HepG2 (cell line): ENCODE results near the gene CRLF1. TPM values are rescaled to one million over a fixed set of nuclear protein-coding genes. Genes with fewer than 3 reads are reported as not detected.

Experiments used
- BRCA1 ChIP-seq: sonication (generic); formaldehyde crosslinking; IDR thresholded peaks from 2 replicates; pipeline ENCODE4 v1.4.0; 2020; ENCODE audit warnings: missing genetic modification reagents
- ERF ChIP-seq: IDR thresholded peaks from 2 replicates; pipeline ENCODE4 v1.6.1; 2018; ENCODE audit warnings: missing biosample characterization, missing genetic modification reagents
- GTF2F1 ChIP-seq: fragments of 150-350 bp; IDR thresholded peaks from 2 replicates; pipeline ENCODE4 v1.6.1; 2014; ENCODE audit warnings: low read length
- HIVEP1 ChIP-seq: sonication (generic); formaldehyde crosslinking; IDR thresholded peaks from 2 replicates; pipeline ENCODE4 v1.4.0; 2020; ENCODE audit warnings: mild to moderate bottlenecking, missing genetic modification reagents
- HMG20A ChIP-seq: IDR thresholded peaks from 2 replicates; pipeline ENCODE4 v1.6.1; 2016; ENCODE audit warnings: borderline replicate concordance
- MBD4 ChIP-seq: IDR thresholded peaks from 2 replicates; pipeline ENCODE4 v1.6.1; 2012; ENCODE audit warnings: low read length, inconsistent platforms, borderline replicate concordance
- NBN ChIP-seq: fragments of 450-650 bp; conservative IDR thresholded peaks from 2 replicates; pipeline ENCODE4 v1.6.1; 2017
- NCOA2 ChIP-seq: sonication (generic); formaldehyde crosslinking; IDR thresholded peaks from 2 replicates; pipeline ENCODE4 v1.8.0; 2022; ENCODE audit warnings: inconsistent platforms
- PBX2 ChIP-seq: IDR thresholded peaks from 2 replicates; pipeline ENCODE4 v1.6.1; 2016; ENCODE audit warnings: control low read depth
- RAD51 ChIP-seq: fragments of 450-650 bp; IDR thresholded peaks from 2 replicates; pipeline ENCODE4 v1.6.1; 2016; ENCODE audit warnings: borderline replicate concordance
- SP4 ChIP-seq: sonication (generic); formaldehyde crosslinking; IDR thresholded peaks from 2 replicates; pipeline ENCODE4 v1.8.1; 2023; ENCODE audit warnings: mild to moderate bottlenecking, missing genetic modification reagents
- STAG1 ChIP-seq: sonication (generic); formaldehyde crosslinking; IDR thresholded peaks from 2 replicates; pipeline ENCODE4 v1.4.0; 2020; ENCODE audit warnings: missing genetic modification reagents
- TOPORS ChIP-seq: sonication (generic); formaldehyde crosslinking; IDR thresholded peaks from 2 replicates; pipeline ENCODE4 v1.8.0; 2023; ENCODE audit warnings: mild to moderate bottlenecking, missing genetic modification reagents
- ZBTB7B ChIP-seq: sonication (generic); formaldehyde crosslinking; IDR thresholded peaks from 2 replicates; pipeline ENCODE4 v1.4.0; 2020; ENCODE audit warnings: missing genetic modification reagents
- ZKSCAN1 ChIP-seq: fragments of 150-350 bp; IDR thresholded peaks from 2 replicates; pipeline ENCODE4 v1.6.1; 2014; ENCODE audit warnings: low read length
- ZNF10 ChIP-seq: sonication (generic); formaldehyde crosslinking; IDR thresholded peaks from 2 replicates; pipeline ENCODE4 v1.4.0; 2020; ENCODE audit warnings: mild to moderate bottlenecking, low read depth, missing genetic modification reagents, borderline replicate concordance
- ZNF17 ChIP-seq: sonication (generic); formaldehyde crosslinking; IDR thresholded peaks from 2 replicates; pipeline ENCODE4 v1.5.0; 2020; ENCODE audit warnings: mild to moderate bottlenecking, missing genetic modification reagents
- ZNF20 ChIP-seq: sonication (generic); formaldehyde crosslinking; IDR thresholded peaks from 2 replicates; pipeline ENCODE4 v1.4.0; 2020; ENCODE audit warnings: mild to moderate bottlenecking, moderate library complexity, missing genetic modification reagents
- ZNF24 ChIP-seq: fragments of 450-650 bp; IDR thresholded peaks from 2 replicates; pipeline ENCODE4 v1.6.1; 2017; ENCODE audit warnings: antibody characterized with exemption, mild to moderate bottlenecking
- ZNF253 ChIP-seq: sonication (generic); formaldehyde crosslinking; IDR thresholded peaks from 2 replicates; pipeline ENCODE4 v1.8.0; 2022; ENCODE audit warnings: mild to moderate bottlenecking, missing genetic modification reagents, borderline replicate concordance
- ZNF704 ChIP-seq: sonication (generic); formaldehyde crosslinking; IDR thresholded peaks from 2 replicates; pipeline ENCODE4 v1.8.1; 2023; ENCODE audit warnings: mild to moderate bottlenecking, inconsistent platforms, moderate library complexity, missing genetic modification reagents, borderline replicate concordance
- ZNF792 ChIP-seq: IDR thresholded peaks from 2 replicates; pipeline ENCODE4 v1.6.1; 2016
- ZSCAN31 ChIP-seq: sonication (generic); formaldehyde crosslinking; IDR thresholded peaks from 2 replicates; pipeline ENCODE4 v1.5.0; 2020; ENCODE audit warnings: low read depth, mild to moderate bottlenecking, missing genetic modification reagents
- polyA plus RNA-seq, 8 experiments: library from polyadenylated mRNA; depleted of rRNA in 3 of 8; stranded (reverse) in 7 of 8; unstranded in 1 of 8; fragments of >200 nt; fragmentation: Illumina TruSeq in 4 of 8; extraction: Trizol in 4 of 8; gene quantifications; 2 replicates each; pipeline versions ENCODE4 v1.2.1 to v1.2.3, GENCODE V29; 2011 to 2016; ENCODE audit warnings: low read depth in 4 of 8, missing spikeins in 1 of 8, mixed read lengths in 1 of 8; ENCODE audit not compliant: insufficient read depth in 1 of 8
- total RNA-seq, 5 experiments: library from RNA; depleted of rRNA; stranded (reverse); fragments of >200 nt; fragmentation: Illumina TruSeq; extraction: Trizol; gene quantifications; 2 replicates each; pipeline ENCODE4 v1.2.3, GENCODE V29; 2016; ENCODE audit warnings: low read depth in 1 of 5
- TF ChIP-seq, protein P1 (sequence below): sonication (generic); formaldehyde crosslinking; IDR thresholded peaks from 2 replicates; pipeline ENCODE4 v1.8.0; 2022; ENCODE audit warnings: missing genetic modification reagents, mild to moderate bottlenecking, moderate library complexity, borderline replicate concordance
- TF ChIP-seq, protein P2 (sequence below): sonication (generic); formaldehyde crosslinking; IDR thresholded peaks from 2 replicates; pipeline ENCODE4 v1.5.1; 2020; ENCODE audit warnings: missing genetic modification reagents, mild to moderate bottlenecking, borderline replicate concordance

Gene CRLF1
- total and polyA plus RNA-seq, 2 of the 13 experiments (the other 11 are each of a cell fraction or from before 2014, with no cell fraction given): 217 to 296 TPM

DNA sequence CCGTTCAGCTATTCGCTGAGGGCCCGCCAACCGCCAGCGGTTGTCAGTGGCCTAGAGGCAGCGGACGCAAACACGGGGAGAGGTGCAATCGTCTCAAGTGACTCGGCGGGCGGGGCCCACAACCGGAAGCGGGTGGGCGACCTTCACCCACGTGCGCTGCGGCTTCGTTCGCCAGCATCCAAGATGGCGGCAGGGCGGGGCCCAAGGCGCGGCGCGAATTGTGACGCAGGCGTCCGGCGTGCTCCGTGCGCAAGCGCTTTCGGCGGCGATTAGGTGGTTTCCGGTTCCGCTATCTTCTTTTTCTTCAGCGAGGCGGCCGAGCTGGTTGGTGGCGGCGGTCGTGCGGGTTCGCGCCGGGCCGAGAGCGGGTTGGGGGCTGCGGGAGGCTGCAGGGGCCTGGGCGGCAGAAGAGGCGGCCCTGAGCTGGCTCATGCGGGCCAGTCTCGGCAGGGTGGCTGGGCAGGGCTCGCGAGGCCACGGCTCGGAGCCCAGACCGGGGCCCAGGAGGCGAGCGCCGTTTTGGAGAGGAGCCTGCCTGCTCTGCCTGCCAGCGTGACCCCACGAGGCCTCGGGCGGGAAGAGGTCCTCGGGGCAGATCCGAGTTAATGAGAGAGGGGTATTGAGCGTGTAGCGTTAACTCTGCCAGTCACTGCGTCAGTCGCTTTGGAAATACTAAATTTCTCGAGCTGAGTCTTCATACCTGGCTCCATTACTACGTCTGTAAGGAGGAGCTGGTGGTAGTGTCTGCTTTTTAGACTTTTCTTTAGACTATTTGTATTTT is 34.8 kb downstream of the CRLF1 start, which contains the start of gene UBA52 (continued):
- TF ChIP-seq, protein P1, sequence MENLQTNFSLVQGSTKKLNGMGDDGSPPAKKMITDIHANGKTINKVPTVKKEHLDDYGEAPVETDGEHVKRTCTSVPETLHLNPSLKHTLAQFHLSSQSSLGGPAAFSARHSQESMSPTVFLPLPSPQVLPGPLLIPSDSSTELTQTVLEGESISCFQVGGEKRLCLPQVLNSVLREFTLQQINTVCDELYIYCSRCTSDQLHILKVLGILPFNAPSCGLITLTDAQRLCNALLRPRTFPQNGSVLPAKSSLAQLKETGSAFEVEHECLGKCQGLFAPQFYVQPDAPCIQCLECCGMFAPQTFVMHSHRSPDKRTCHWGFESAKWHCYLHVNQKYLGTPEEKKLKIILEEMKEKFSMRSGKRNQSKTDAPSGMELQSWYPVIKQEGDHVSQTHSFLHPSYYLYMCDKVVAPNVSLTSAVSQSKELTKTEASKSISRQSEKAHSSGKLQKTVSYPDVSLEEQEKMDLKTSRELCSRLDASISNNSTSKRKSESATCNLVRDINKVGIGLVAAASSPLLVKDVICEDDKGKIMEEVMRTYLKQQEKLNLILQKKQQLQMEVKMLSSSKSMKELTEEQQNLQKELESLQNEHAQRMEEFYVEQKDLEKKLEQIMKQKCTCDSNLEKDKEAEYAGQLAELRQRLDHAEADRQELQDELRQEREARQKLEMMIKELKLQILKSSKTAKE (CRISPR knock-in tag): no peak
- no peak for TF ChIP-seq NBN
- TF ChIP-seq ZNF24: no peak
- TF ChIP-seq BRCA1 (CRISPR knock-in tag): 0 out of 2 replicates have a peak, but pooled peaks have one; percentile 50
- TF ChIP-seq ZNF20 (CRISPR knock-in tag): no peak
- TF ChIP-seq ZNF792 (CRISPR knock-in tag): peak; percentile 88; the same call in 1 of the 2 replicates
- peak; percentile 64; the same call in 1 of the 2 replicates for TF ChIP-seq ZNF704
- TF ChIP-seq NCOA2 (CRISPR knock-in tag): peak; percentile 68; the same call in 1 of the 2 replicates
- TF ChIP-seq RAD51: peak; percentile 43; the same call in 1 of the 2 replicates
- TF ChIP-seq ZNF10 (CRISPR knock-in tag): no peak
- TF ChIP-seq, protein P2, sequence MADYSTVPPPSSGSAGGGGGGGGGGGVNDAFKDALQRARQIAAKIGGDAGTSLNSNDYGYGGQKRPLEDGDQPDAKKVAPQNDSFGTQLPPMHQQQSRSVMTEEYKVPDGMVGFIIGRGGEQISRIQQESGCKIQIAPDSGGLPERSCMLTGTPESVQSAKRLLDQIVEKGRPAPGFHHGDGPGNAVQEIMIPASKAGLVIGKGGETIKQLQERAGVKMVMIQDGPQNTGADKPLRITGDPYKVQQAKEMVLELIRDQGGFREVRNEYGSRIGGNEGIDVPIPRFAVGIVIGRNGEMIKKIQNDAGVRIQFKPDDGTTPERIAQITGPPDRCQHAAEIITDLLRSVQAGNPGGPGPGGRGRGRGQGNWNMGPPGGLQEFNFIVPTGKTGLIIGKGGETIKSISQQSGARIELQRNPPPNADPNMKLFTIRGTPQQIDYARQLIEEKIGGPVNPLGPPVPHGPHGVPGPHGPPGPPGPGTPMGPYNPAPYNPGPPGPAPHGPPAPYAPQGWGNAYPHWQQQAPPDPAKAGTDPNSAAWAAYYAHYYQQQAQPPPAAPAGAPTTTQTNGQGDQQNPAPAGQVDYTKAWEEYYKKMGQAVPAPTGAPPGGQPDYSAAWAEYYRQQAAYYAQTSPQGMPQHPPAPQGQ: no peak
- TF ChIP-seq HIVEP1 (CRISPR knock-in tag): no peak; the same call in 1 of the 2 replicates
- peak; percentile 94 for TF ChIP-seq ERF (CRISPR knock-in tag)
- TF ChIP-seq ZNF253: 0 out of 2 replicates have a peak, but pooled peaks have one; percentile 46
- no peak for TF ChIP-seq PBX2 (CRISPR knock-in tag)
- TF ChIP-seq MBD4: no peak
- TF ChIP-seq ZBTB7B: peak; percentile 84
- no peak for TF ChIP-seq ZKSCAN1
- peak; percentile 76; the same call in 1 of the 2 replicates for TF ChIP-seq ZSCAN31
- peak; percentile 99 for TF ChIP-seq SP4
- TF ChIP-seq TOPORS (CRISPR knock-in tag): no peak
- peak; percentile 44 for TF ChIP-seq STAG1 (CRISPR knock-in tag)
- no peak; the same call in 1 of the 2 replicates for TF ChIP-seq HMG20A (CRISPR knock-in tag)
- no peak for TF ChIP-seq GTF2F1
- TF ChIP-seq ZNF17 (CRISPR knock-in tag): no peak
